Ishikawa (cell line): Measurements from ENCODE around the gene GARIN1A.

Source experiments
- CEBPB ChIP-seq: IDR thresholded peaks from 2 replicates; pipeline ENCODE4 v1.6.1; 2012
- CREB1 ChIP-seq: IDR thresholded peaks from 2 replicates; pipeline ENCODE4 v1.6.1; 2012; ENCODE audit warnings: low read depth
- EGR1 ChIP-seq: IDR thresholded peaks from 2 replicates; pipeline ENCODE4 v1.6.1; 2012
- EP300 ChIP-seq: IDR thresholded peaks from 2 replicates; pipeline ENCODE4 v1.6.1; 2012; ENCODE audit warnings: borderline replicate concordance
- FOXM1 ChIP-seq: IDR thresholded peaks from 2 replicates; pipeline ENCODE4 v1.6.1; 2012; ENCODE audit warnings: low read depth, borderline replicate concordance
- RAD21 ChIP-seq: IDR thresholded peaks from 2 replicates; pipeline ENCODE4 v1.6.1; 2012; ENCODE audit warnings: low read depth
- TAF1 ChIP-seq: IDR thresholded peaks from 2 replicates; pipeline ENCODE4 v1.6.1; 2012; ENCODE audit warnings: low read depth, mild to moderate bottlenecking
- TCF12 ChIP-seq: IDR thresholded peaks from 2 replicates; pipeline ENCODE4 v1.6.1; 2012; ENCODE audit warnings: low read depth
- TEAD4 ChIP-seq: IDR thresholded peaks from 2 replicates; pipeline ENCODE4 v1.6.1; 2012
- YY1 ChIP-seq: IDR thresholded peaks from 2 replicates; pipeline ENCODE4 v1.6.1; 2012; ENCODE audit warnings: low read depth
- ZBTB7A ChIP-seq: IDR thresholded peaks from 2 replicates; pipeline ENCODE4 v1.6.1; 2012; ENCODE audit warnings: low read depth
- TF ChIP-seq, protein P1 (sequence below): IDR thresholded peaks from 2 replicates; pipeline ENCODE4 v1.6.1; 2012; ENCODE audit warnings: low read depth, mild to moderate bottlenecking
- TF ChIP-seq, protein P2 (sequence below): IDR thresholded peaks from 2 replicates; pipeline ENCODE4 v1.6.1; 2012
- TF ChIP-seq, protein P3 (sequence below): IDR thresholded peaks from 2 replicates; pipeline ENCODE4 v1.6.1; 2012

DNA sequence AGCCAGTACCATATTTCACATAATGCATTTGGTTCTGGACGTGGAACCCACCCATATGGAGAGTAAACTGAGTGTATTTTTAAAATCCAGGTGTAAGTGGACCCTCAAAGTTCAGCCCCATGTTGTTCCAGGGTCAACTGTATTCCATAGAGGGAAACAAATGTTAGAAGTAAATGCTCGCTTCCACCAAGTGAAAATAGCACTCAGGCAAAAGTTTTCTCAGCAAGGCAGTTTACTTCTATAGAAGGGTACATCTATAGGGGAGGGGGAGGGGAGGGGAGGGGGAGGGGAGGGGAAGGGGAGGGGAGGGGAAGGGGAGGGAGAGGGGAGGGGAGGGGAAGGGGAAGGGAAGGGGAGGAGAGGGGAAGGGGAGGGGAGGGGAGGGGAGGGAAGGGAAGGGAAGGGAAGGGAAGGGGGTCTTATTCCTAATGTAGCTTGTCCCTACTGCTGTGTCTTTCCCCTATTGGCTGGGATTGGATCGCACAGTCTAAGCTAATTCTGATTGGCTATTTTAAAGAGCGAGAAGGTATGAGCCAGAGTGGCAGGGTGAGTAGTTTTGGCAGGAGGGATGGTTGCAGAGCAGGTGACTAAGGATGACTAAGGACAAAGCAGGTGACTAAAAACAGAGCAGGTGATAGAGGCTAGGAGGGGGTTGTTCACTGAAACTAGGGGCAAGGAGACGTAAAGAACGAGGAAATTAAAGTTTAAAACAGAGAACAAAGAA is 29.1 kb downstream of the GARIN1A start:
- TF ChIP-seq CREB1 = no peak
- TF ChIP-seq, protein P1, sequence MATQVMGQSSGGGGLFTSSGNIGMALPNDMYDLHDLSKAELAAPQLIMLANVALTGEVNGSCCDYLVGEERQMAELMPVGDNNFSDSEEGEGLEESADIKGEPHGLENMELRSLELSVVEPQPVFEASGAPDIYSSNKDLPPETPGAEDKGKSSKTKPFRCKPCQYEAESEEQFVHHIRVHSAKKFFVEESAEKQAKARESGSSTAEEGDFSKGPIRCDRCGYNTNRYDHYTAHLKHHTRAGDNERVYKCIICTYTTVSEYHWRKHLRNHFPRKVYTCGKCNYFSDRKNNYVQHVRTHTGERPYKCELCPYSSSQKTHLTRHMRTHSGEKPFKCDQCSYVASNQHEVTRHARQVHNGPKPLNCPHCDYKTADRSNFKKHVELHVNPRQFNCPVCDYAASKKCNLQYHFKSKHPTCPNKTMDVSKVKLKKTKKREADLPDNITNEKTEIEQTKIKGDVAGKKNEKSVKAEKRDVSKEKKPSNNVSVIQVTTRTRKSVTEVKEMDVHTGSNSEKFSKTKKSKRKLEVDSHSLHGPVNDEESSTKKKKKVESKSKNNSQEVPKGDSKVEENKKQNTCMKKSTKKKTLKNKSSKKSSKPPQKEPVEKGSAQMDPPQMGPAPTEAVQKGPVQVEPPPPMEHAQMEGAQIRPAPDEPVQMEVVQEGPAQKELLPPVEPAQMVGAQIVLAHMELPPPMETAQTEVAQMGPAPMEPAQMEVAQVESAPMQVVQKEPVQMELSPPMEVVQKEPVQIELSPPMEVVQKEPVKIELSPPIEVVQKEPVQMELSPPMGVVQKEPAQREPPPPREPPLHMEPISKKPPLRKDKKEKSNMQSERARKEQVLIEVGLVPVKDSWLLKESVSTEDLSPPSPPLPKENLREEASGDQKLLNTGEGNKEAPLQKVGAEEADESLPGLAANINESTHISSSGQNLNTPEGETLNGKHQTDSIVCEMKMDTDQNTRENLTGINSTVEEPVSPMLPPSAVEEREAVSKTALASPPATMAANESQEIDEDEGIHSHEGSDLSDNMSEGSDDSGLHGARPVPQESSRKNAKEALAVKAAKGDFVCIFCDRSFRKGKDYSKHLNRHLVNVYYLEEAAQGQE = no peak
- no peak for TF ChIP-seq RAD21
- no peak for TF ChIP-seq FOXM1
- TF ChIP-seq TCF12 = no peak
- no peak for TF ChIP-seq TAF1
- TF ChIP-seq, protein P2, sequence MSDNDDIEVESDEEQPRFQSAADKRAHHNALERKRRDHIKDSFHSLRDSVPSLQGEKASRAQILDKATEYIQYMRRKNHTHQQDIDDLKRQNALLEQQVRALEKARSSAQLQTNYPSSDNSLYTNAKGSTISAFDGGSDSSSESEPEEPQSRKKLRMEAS = no peak
- TF ChIP-seq, protein P3, sequence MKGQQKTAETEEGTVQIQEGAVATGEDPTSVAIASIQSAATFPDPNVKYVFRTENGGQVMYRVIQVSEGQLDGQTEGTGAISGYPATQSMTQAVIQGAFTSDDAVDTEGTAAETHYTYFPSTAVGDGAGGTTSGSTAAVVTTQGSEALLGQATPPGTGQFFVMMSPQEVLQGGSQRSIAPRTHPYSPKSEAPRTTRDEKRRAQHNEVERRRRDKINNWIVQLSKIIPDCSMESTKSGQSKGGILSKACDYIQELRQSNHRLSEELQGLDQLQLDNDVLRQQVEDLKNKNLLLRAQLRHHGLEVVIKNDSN = no peak
- no peak for TF ChIP-seq EP300
- TF ChIP-seq CEBPB = no peak
- TF ChIP-seq ZBTB7A = no peak
- TF ChIP-seq TEAD4 = no peak
- no peak for TF ChIP-seq EGR1
- no peak for TF ChIP-seq YY1
